Measurements from ENCODE around the gene BMAL2. TPM values are rescaled to one million over a fixed set of nuclear protein-coding genes. Genes with fewer than 3 reads are reported as not detected.

Gene BMAL2
- total and polyA plus RNA-seq, 2 of the 13 experiments (the other 11 are each of a cell fraction or from before 2014, with no cell fraction given), result 4.8 to 27.4 TPM

DNA sequence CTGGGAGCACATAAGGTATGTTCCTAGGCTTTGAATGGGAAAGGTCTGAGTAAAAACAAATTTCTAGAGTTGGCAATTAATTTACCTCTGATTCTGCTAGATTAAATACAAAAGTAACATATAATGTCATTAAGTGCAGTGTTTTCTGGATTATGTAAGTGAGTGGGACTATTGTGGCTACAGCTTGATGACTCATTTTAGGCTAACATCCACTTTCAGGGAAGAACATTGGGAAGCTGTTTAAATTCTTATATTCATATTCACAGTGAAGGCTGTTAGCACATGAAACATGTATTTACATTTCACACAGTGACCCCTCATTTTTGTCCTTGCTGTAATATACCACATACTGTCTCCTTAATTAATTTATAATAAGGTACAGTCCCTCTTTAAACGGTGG lies 13.2 kb upstream of the BMAL2 start:
- no peak for ATAC-seq
- CTCF ChIA-PET (ENCODE audit: low intra/inter-chr PET ratio, low total read pairs), result no interaction called here
- POLR2A ChIA-PET, result no interaction called here

More for the DNA sequence above, 13.2 kb upstream of the BMAL2 start:
- Histone ChIP-seq H3K27ac (ENCODE audit: extremely low read length, insufficient read depth, low read length) (no peak overlapping the region), H3K9ac (ENCODE audit: insufficient read depth, low read depth, low read length) (no peak overlapping the region), H4K20me1 (ENCODE audit: insufficient read depth, low read length) (no peaks in the 10 kb centered on the region), H3K9me3 (ENCODE audit: low read length) (no peaks in the 10 kb centered on the region), H3K27me3 (ENCODE audit: control insufficient read depth in 1 of 2, insufficient read depth in 2 of 2, low read length in 2 of 2) (no peaks in the 10 kb centered on the region; a peak in 1 of 5 replicates), H3K4me3 (replicated peaks in 1 of 3; ENCODE audit: insufficient read depth in 1 of 3, low read depth in 2 of 3, low read length in 3 of 3) (no peak overlapping the region), H3K4me2 (ENCODE audit: low read depth, low read length) (no peak overlapping the region), H3K36me3 (replicated peaks in 1 of 2; ENCODE audit: control insufficient read depth in 1 of 2, insufficient read depth in 2 of 2, low read length in 2 of 2) (peaks cover 4 to 12% of the 10 kb centered on the region in 2 experiments), H2AFZ (ENCODE audit: low read length) (no peak overlapping the region), H3K79me2 (ENCODE audit: insufficient read depth, low read length) (no peaks in the 10 kb centered on the region), H3K4me1 (ENCODE audit: insufficient read depth, low read length) (no peaks in the 10 kb centered on the region)
- FAIRE-seq (no peak), DNase-seq (ENCODE audit: low spot score) (no peak)
- in situ Hi-C loops (cut with HindIII; ENCODE audit: extremely low pct_ligation_motif_present, low pct_unique_long_range_greater_than_20kb) (no loop called here), intact Hi-C loops (cut with micrococcal nuclease; ENCODE audit: unreplicated experiment) (no loop called here)
- WGBS (ENCODE audit: low lambda C conversion rate), result 89% methylated on average over 1 of the region's 1 CpG
- no peak for TF ChIP-seq ZNF180 (CRISPR knock-in tag; IDR thresholded peaks at IDR 0.05; ENCODE audit: borderline replicate concordance, low read depth)
- TF ChIP-seq, protein P1, sequence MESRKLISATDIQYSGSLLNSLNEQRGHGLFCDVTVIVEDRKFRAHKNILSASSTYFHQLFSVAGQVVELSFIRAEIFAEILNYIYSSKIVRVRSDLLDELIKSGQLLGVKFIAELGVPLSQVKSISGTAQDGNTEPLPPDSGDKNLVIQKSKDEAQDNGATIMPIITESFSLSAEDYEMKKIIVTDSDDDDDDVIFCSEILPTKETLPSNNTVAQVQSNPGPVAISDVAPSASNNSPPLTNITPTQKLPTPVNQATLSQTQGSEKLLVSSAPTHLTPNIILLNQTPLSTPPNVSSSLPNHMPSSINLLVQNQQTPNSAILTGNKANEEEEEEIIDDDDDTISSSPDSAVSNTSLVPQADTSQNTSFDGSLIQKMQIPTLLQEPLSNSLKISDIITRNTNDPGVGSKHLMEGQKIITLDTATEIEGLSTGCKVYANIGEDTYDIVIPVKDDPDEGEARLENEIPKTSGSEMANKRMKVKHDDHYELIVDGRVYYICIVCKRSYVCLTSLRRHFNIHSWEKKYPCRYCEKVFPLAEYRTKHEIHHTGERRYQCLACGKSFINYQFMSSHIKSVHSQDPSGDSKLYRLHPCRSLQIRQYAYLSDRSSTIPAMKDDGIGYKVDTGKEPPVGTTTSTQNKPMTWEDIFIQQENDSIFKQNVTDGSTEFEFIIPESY (CRISPR knock-in tag; IDR thresholded peaks at IDR 0.05), result no peak
- no peak for TF ChIP-seq MATR3 (CRISPR knock-in tag; IDR thresholded peaks at IDR 0.05)
- no peak for TF ChIP-seq ZBTB21 (CRISPR knock-in tag; IDR thresholded peaks at IDR 0.05)
- TF ChIP-seq AKAP8 (CRISPR knock-in tag; IDR thresholded peaks at IDR 0.05), result no peak
- TF ChIP-seq, protein P2, sequence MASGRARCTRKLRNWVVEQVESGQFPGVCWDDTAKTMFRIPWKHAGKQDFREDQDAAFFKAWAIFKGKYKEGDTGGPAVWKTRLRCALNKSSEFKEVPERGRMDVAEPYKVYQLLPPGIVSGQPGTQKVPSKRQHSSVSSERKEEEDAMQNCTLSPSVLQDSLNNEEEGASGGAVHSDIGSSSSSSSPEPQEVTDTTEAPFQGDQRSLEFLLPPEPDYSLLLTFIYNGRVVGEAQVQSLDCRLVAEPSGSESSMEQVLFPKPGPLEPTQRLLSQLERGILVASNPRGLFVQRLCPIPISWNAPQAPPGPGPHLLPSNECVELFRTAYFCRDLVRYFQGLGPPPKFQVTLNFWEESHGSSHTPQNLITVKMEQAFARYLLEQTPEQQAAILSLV (CRISPR knock-in tag; IDR thresholded peaks at IDR 0.05; ENCODE audit: borderline replicate concordance), result no peak
- TF ChIP-seq ZC3H13 (CRISPR knock-in tag; IDR thresholded peaks at IDR 0.05), result no peak
- no peak for TF ChIP-seq ZSCAN29 (CRISPR knock-in tag; conservative IDR thresholded peaks at IDR 0.05)
- no peak for TF ChIP-seq SMYD3 (CRISPR knock-in tag; IDR thresholded peaks at IDR 0.05)
- no peak for TF ChIP-seq POGK (CRISPR knock-in tag; conservative IDR thresholded peaks at IDR 0.05)
- TF ChIP-seq GLI4 (CRISPR knock-in tag; IDR thresholded peaks at IDR 0.05; ENCODE audit: borderline replicate concordance), result no peak
- no peak for TF ChIP-seq ZNF770 (CRISPR knock-in tag; IDR thresholded peaks at IDR 0.05)
- TF ChIP-seq JUN (CRISPR knock-in tag; IDR thresholded peaks at IDR 0.05), result no peak
- no TSS peak for BruUV-seq (replicated peaks)
